ENCODE results near the gene RPLP1. TPM values are rescaled to one million over a fixed set of nuclear protein-coding genes. Genes with fewer than 3 reads are reported as not detected.

Gene RPLP1
- total RNA-seq, result 1,734 and 1,740 TPM in 2 replicates

- intact Hi-C loops (cut with micrococcal nuclease), result loop anchor here (1.0 to 5.0 kb wide), 6 partner anchors 9 to 645 kb away; partner anchors contain the start of gene KIF23
These were observed at the start of gene RPLP1 for GRCh38 chr15:69452692-69453521. Gene RPLP1 (plus strand): TSS chr15:69452818. CDS start chr15:69452949, 131 bp downstream.

- intact Hi-C loops (cut with micrococcal nuclease), result no loop called here
These were observed 49.0 kb upstream of the RPLP1 start for GRCh38 chr15:69403594-69403993.

GRCh38 chr15:69405110-69405509 is 47.5 kb upstream of the RPLP1 start:
- intact Hi-C loops (cut with micrococcal nuclease), result no loop called here

GRCh38 chr15:69407719-69408400 is 44.8 kb upstream of the RPLP1 start:
- intact Hi-C loops (cut with micrococcal nuclease), result no loop called here

GRCh38 chr15:69408841-69409240 is 43.8 kb upstream of the RPLP1 start:
- intact Hi-C loops (cut with micrococcal nuclease), result no loop called here

GRCh38 chr15:69410248-69410874 is 42.3 kb upstream of the RPLP1 start:
- intact Hi-C loops (cut with micrococcal nuclease), result no loop called here

- intact Hi-C loops (cut with micrococcal nuclease), result no loop called here
These were observed 40.3 kb upstream of the RPLP1 start for GRCh38 chr15:69412274-69412673.

- intact Hi-C loops (cut with micrococcal nuclease), result no loop called here
These were observed 39.9 kb upstream of the RPLP1 start for GRCh38 chr15:69412701-69413100.

GRCh38 chr15:69413822-69414700 is 38.6 kb upstream of the RPLP1 start, which contains the start of gene KIF23:
Gene KIF23 (plus strand): TSS chr15:69414349. CDS start chr15:69414466, 117 bp downstream.
- intact Hi-C loops (cut with micrococcal nuclease), result loop anchor here (1.0 kb wide), 2 partner anchors 29 to 38 kb away; partner anchors contain the start of gene RPLP1

- intact Hi-C loops (cut with micrococcal nuclease), result loop anchor here (1.0 kb wide), 2 partner anchors 29 to 38 kb away; partner anchors contain the start of gene RPLP1
These were observed 37.9 kb upstream of the RPLP1 start for GRCh38 chr15:69414701-69415167.

- intact Hi-C loops (cut with micrococcal nuclease), result no loop called here
These were observed 37.2 kb upstream of the RPLP1 start for GRCh38 chr15:69415381-69415780.

GRCh38 chr15:69417581-69417980 is 35.0 kb upstream of the RPLP1 start:
- intact Hi-C loops (cut with micrococcal nuclease), result no loop called here

- intact Hi-C loops (cut with micrococcal nuclease), result no loop called here
These were observed 31.1 kb upstream of the RPLP1 start for GRCh38 chr15:69421498-69421897.

- intact Hi-C loops (cut with micrococcal nuclease), result no loop called here
These were observed 30.2 kb upstream of the RPLP1 start for GRCh38 chr15:69422336-69422895.

GRCh38 chr15:69424001-69424400 is 28.6 kb upstream of the RPLP1 start:
- intact Hi-C loops (cut with micrococcal nuclease), result no loop called here

- intact Hi-C loops (cut with micrococcal nuclease), result no loop called here
These were observed 27.7 kb upstream of the RPLP1 start for GRCh38 chr15:69424748-69425413.

- intact Hi-C loops (cut with micrococcal nuclease), result no loop called here
These were observed 18.8 kb upstream of the RPLP1 start for GRCh38 chr15:69433831-69434230.

GRCh38 chr15:69434238-69434637 is 18.4 kb upstream of the RPLP1 start:
- intact Hi-C loops (cut with micrococcal nuclease), result no loop called here

GRCh38 chr15:69434679-69435078 is 17.9 kb upstream of the RPLP1 start:
- intact Hi-C loops (cut with micrococcal nuclease), result no loop called here

- intact Hi-C loops (cut with micrococcal nuclease), result no loop called here
These were observed 16.6 kb upstream of the RPLP1 start for GRCh38 chr15:69435985-69436384.
